ENCODE measurements around the gene LRG1.
A peak's percentile ranks its signal among the peaks of the same experiment; 100 is the strongest.
"Not testable (repeated sequence)": the region's sequence is repeated elsewhere in the genome, so short reads cannot be mapped to it uniquely, and the experiment has no call there.

Gene LRG1

DNA sequence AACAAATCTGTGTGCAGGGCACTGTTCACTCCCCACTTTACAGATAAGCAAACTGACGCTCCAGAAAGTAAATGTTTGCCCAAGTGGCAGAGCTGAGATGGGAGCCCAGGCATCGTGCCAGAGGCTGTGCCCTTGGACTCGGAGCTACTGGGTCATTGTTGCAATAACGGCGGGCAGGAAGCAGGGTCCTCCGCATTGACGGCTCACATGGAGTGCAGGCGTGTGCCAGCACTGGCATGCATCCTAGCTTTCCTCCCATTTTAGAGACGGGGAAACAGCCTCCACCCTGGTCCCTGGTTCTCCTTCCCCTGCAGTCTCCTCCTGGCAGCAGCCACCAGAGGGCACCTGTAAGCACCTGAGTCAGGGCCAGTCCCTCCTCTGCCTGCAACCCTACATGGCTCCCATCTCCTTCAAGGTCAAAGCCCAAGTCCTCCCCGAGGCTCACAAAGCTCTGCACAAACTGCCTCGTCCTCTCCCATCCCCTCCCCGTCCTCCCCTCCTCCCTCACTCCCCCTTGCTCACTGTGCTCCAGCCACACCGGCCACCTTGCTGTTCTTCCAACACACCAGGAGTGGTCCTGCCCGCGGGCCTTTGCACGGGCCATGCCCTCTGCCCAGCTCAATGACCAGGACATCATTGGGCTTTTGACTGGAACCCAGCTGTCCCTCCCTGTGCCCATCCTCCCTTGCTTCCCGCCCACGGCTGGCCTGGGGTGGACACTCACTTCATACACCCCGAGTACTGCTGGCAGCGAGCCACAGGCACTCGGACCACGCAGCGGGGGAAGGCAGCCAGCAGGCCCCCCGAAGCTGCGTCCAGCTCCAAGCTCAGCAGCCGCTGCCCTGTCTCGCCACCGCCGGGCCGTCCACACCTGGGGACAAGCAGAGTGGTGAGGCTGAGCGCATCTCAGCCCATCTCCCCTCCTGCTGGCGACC lies 7.7 kb upstream of the LRG1 start:
- H2AFZ ChIP-seq (ENCODE audit: low read depth, low read length), result no peak overlapping the region
- no peak overlapping the region for H3K4me3 ChIP-seq (ENCODE audit: low read length)
- H3K9ac ChIP-seq (ENCODE audit: low read length), result no peak overlapping the region
- H3K9me3 ChIP-seq (ENCODE audit: insufficient read depth, low read length), result no peaks in the 10 kb centered on the region
- no peak overlapping the region for H3K4me2 ChIP-seq (ENCODE audit: low read length)
- H3K27ac ChIP-seq (ENCODE audit: low read length), result no peak overlapping the region
- no peaks in the 10 kb centered on the region for H3K79me2 ChIP-seq (ENCODE audit: low read length)
- peaks cover 15% of the 10 kb centered on the region for H3K36me3 ChIP-seq (replicated peaks; ENCODE audit: low read depth, low read length)
- H4K20me1 ChIP-seq (ENCODE audit: insufficient read depth, low read length), result no peaks in the 10 kb centered on the region; the same call in 1 of the 2 replicates
- peaks cover 8% of the 10 kb centered on the region; the same call in 1 of the 2 replicates for H3K4me1 ChIP-seq (ENCODE audit: low read length)
- TF ChIP-seq, protein P1, sequence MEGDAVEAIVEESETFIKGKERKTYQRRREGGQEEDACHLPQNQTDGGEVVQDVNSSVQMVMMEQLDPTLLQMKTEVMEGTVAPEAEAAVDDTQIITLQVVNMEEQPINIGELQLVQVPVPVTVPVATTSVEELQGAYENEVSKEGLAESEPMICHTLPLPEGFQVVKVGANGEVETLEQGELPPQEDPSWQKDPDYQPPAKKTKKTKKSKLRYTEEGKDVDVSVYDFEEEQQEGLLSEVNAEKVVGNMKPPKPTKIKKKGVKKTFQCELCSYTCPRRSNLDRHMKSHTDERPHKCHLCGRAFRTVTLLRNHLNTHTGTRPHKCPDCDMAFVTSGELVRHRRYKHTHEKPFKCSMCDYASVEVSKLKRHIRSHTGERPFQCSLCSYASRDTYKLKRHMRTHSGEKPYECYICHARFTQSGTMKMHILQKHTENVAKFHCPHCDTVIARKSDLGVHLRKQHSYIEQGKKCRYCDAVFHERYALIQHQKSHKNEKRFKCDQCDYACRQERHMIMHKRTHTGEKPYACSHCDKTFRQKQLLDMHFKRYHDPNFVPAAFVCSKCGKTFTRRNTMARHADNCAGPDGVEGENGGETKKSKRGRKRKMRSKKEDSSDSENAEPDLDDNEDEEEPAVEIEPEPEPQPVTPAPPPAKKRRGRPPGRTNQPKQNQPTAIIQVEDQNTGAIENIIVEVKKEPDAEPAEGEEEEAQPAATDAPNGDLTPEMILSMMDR (IDR thresholded peaks at IDR 0.05; ENCODE audit: low read depth, low read length), result peak; percentile 57
- no peak for TF ChIP-seq EZH2phosphoT487 (IDR thresholded peaks at IDR 0.05; ENCODE audit: low read depth)
- H3K27me3 ChIP-seq (ENCODE audit: low read depth, low read length), result no peaks in the 10 kb centered on the region

DNA sequence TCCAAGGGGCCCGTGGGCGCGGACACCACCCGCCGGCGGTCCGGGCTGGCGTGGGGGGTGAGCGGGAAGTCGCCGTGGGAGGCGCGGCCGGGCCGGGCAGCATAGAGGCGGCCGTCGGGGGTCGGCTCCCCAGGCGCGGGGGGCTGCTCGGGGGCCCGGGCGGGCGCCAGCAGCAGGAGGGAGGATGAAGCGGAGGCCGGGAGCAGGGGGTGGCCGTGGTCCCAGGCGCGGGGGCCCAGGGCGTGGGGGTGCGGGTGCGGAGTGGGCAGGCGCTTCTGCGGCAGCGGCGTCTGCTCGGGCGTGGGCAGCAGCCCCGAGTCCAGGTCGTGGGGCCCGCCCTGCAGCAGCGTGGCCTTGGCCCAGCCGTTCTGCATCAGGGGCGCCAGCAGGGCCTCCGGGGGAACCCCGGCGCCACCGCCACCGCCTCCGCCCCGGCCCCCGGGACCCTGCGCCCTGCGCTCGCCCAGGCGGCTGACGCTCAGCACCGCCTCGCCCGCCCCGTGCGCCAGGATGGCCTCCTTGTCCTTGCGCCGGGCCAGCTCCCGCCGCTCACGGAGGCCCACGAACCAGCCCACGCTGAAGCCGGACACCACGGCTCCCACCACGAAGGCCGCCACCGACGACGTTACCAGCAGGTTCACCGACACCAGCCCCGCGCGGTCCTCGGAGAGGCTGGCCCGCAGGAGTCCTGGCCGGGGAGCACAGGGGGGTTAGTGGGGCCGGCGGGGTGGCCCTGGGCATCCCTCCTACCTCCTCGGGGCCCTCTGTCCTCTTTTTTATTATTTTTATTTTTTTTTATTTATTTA lies 4.2 kb upstream of the LRG1 start:
- no peaks in the 10 kb centered on the region for H4K20me1 ChIP-seq (ENCODE audit: insufficient read depth, low read length)
- TF ChIP-seq, protein P1 (IDR thresholded peaks at IDR 0.05; ENCODE audit: low read depth, low read length), result no peak
- no peak for TF ChIP-seq EZH2phosphoT487 (IDR thresholded peaks at IDR 0.05; ENCODE audit: low read depth)
- no peak overlapping the region for H3K4me2 ChIP-seq (ENCODE audit: low read length)
- H3K9me3 ChIP-seq (ENCODE audit: insufficient read depth, low read length), result no peaks in the 10 kb centered on the region
- H3K27ac ChIP-seq (ENCODE audit: low read length), result no peak overlapping the region
- no peak overlapping the region for H3K4me3 ChIP-seq (ENCODE audit: low read length)
- no peak overlapping the region for H2AFZ ChIP-seq (ENCODE audit: low read depth, low read length)
- peaks cover 5% of the 10 kb centered on the region for H3K36me3 ChIP-seq (replicated peaks; ENCODE audit: low read depth, low read length)
- no peaks in the 10 kb centered on the region for H3K79me2 ChIP-seq (ENCODE audit: low read length)
- no peaks in the 10 kb centered on the region for H3K27me3 ChIP-seq (ENCODE audit: low read depth, low read length)
- no peak overlapping the region for H3K9ac ChIP-seq (ENCODE audit: low read length)
- peaks cover 26% of the 10 kb centered on the region for H3K4me1 ChIP-seq (ENCODE audit: low read length)

DNA sequence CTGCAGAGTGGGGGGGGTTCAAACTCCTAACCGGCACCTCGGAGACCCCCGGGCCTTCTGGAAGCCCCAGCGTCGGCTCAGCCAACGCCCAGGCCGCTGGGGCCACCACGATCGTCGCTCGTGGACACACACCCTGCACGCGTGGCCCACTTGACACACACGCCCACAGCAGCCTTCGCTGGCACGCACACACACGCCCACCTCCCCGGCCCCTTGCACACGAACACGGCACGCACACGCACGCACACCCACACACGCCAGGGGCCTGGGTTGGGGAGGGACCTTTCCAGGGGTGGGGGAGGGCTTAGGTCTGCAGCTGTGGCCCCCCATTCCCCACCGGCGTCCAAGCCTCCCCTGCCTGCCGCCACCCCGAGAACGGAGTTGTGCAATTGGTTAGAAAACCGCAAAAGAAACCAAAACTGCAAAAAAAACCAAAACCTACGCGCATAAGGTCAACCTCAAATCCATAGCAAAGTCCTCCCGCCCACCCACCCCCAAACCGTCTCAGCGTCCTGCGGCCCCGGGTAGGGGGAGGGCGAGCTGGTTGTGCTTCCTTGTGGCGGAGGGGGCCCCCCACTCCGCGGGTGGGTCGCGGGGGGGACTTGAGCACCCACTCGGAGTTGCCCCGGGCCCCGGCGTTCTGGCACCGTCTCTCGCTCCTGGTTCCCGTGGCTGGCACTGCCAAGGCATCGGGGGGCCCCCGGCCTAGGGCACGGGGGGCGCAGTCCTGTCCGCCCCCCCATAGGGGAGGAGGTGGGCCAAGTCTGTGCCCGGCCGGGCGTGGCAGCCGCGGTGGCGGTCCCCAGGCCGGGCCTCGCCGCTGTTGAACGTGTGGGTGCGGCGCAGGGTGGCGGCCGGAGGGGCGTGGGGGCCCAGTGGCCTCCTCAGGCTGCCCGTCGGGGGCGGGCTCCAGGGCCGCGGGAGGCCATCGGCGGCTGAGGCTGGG lies 3.3 kb upstream of the LRG1 start:
- H3K79me2 ChIP-seq (ENCODE audit: low read length), result no peaks in the 10 kb centered on the region
- H2AFZ ChIP-seq (ENCODE audit: low read depth, low read length), result no peak overlapping the region
- H3K4me1 ChIP-seq (ENCODE audit: low read length), result peaks cover 29% of the 10 kb centered on the region
- H3K9ac ChIP-seq (ENCODE audit: low read length), result no peak overlapping the region
- H3K9me3 ChIP-seq (ENCODE audit: insufficient read depth, low read length), result no peaks in the 10 kb centered on the region
- no peaks in the 10 kb centered on the region for H3K27me3 ChIP-seq (ENCODE audit: low read depth, low read length)
- H3K27ac ChIP-seq (ENCODE audit: low read length), result no peak overlapping the region
- H3K4me3 ChIP-seq (ENCODE audit: low read length), result no peak overlapping the region
- H3K36me3 ChIP-seq (replicated peaks; ENCODE audit: low read depth, low read length), result peaks cover 5% of the 10 kb centered on the region
- no peaks in the 10 kb centered on the region for H4K20me1 ChIP-seq (ENCODE audit: insufficient read depth, low read length)
- peak overlapping the region; percentile 51 for H3K4me2 ChIP-seq (ENCODE audit: low read length)
- no peak for TF ChIP-seq EZH2phosphoT487 (IDR thresholded peaks at IDR 0.05; ENCODE audit: low read depth)
- TF ChIP-seq, protein P1 (IDR thresholded peaks at IDR 0.05; ENCODE audit: low read depth, low read length), result no peak

DNA sequence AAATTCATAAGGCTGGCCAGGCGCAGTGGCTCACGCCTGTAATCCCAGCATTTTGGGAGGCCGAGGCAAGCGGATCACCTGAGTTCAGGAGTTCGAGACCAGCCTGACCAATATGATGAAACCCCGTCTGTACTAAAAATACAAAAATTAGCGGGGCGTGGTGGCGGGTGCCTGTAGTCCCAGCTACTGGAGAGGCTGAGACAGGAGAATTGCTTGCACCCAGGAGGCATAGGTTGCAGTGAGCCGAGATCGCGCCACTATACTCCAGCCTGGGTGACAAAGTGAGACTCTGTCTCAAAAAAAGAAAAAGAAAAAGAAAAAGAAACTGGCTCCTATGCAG lies 1.9 kb upstream of the LRG1 start:
- H3K9me3 ChIP-seq (ENCODE audit: insufficient read depth, low read length); H3K79me2 ChIP-seq (ENCODE audit: low read length); H3K9ac ChIP-seq (ENCODE audit: low read length); H3K36me3 ChIP-seq (replicated peaks; ENCODE audit: low read depth, low read length); H3K27ac ChIP-seq (ENCODE audit: low read length); H3K4me3 ChIP-seq (ENCODE audit: low read length); H3K27me3 ChIP-seq (ENCODE audit: low read depth, low read length); H3K4me2 ChIP-seq (ENCODE audit: low read length); H4K20me1 ChIP-seq (ENCODE audit: insufficient read depth, low read length); H2AFZ ChIP-seq (ENCODE audit: low read depth, low read length): not testable (repeated sequence)
- H3K4me1 ChIP-seq (ENCODE audit: low read length), result peaks cover 29% of the 10 kb centered on the region

All from OCI-LY3 (cell line).